ENCODE measurements around the gene AP5Z1.

GRCh38 chr7:4740796-4741195, 34.6 kb upstream of the AP5Z1 start:
- no peak for TF ChIP-seq CTCF (IDR thresholded peaks at IDR 0.05; ENCODE audit: low read depth, low read length)
- TF ChIP-seq EZH2phosphoT487 (IDR thresholded peaks at IDR 0.05; ENCODE audit: low read depth), result no peak
